ENCODE measurements around the gene GIMAP2. TPM values are rescaled to one million over a fixed set of nuclear protein-coding genes. Genes with fewer than 3 reads are reported as not detected.

GIMAP2 gene
- 0.58 and 0.83 TPM in 2 replicates for total RNA-seq

DNA sequence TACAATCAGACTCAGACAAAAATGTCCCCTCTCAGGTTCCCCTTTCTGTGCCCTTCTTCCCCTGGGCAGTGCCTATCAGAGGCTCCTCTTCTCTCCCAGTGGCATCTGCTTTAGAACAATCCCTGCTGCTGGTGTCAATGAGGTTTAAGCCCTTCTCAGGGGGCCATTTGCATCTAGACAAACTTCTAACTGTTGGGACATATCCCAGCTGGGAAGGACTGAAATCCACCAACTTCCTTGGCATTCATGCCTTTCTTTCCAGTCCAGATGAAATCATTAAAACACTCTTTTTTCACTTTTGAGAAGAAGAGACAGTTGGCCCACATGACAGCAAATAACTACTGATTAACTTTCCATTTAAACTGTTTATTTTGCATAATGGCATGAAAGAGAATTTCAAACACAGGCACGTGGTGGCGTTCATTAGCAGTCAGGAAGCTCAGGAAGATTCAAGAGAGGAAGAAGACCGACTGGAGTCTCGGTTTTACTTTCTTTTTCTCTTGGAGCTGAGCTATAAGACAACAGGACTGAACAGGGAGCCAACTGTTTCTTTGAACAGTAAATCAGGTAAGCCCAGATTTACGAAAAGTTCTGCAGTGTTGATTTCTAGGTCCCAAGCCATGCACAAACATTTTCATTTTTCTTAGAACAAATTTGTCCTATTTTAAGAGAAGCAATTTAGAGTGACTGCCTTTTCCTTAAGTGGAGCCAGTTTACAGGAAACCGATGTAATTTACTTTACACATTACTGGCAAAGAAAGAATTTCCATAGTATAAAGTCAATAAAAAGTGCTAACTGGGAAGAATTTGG, at the start of gene GIMAP2:
GIMAP2 (plus strand) TSS at position 488 of the 811 bp plus-strand sequence. CDS start 1,354 bp downstream, outside the sequence.

DNA sequence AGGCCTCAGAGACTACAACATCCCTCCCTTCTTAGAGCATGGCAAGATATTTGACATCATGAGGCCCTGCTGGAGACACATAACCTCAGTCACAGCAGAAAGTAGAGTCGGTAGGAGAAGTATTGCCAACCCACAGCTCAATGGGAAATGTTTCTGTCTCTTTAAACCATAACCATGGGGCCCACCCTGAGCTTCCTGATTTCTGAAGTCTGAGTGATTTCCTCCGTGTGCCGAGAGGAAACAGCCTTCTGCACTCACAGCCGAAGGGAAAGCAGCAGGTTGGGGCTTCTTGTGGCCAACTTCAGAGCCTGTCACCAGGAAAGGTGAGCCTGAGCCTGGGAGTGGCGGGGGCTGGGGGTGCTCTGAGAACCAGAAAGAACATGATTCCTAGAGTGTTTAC, 30.9 kb downstream of the GIMAP2 start, which contains the start of gene GIMAP1:
GIMAP1 (plus strand) TSS at position 246 of the 400 bp plus-strand sequence. CDS start 2,435 bp downstream, outside the sequence.

DNA sequence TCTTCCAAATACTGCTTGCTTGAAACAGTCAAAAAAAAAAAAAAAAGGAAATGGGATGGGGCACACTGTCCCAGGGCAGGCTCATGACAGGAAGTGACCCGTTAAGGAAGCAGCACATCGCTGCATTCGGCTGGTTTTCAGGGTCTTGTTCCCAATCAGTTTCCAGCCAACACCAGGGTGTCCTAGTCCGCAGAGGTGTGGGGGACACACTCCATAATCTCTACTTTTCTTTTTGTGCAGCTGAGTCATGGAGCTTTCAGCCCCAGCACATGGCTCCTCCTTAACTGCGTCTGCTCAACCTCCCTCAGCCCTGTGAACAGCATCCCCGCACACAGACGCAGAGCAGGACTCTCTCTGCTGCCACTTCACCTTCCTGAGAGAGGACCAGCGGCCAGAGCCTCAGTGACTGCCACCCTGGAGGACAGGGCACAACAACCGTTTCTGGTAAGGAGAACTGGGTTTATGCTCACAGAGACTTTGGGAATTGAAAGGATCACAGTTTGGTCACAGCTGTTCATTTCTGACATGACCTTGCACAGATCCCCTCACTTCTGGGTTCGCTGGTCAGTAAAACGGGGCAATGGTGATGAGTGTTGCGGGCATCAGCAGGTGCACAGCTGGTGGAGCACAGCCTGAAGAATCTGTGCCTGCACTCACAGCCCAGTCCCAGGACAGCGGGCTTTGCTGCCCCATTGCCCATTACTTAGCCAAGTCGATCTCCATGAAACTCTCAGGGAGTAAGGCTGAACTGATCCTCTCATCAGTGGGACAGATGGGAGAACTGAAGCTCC, 52.0 kb downstream of the GIMAP2 start, which contains the start of gene GIMAP5:
GIMAP5 (plus strand) TSS at position 154 of the 791 bp plus-strand sequence. CDS start 3,467 bp downstream, outside the sequence.

Other genes with a start within 250 kb of the GIMAP2 start
- 0.15 TPM in 1 of 2 replicates, not detected in the other for gene GIMAP8, start 235.1 kb upstream of the GIMAP2 start, total RNA-seq
- gene GIMAP7, start 170.8 kb upstream of the GIMAP2 start, total RNA-seq = 0.15 TPM in 1 of 2 replicates, not detected in the other
- 2.0 TPM in 1 of 2 replicates, not detected in the other for gene GIMAP4, start 118.3 kb upstream of the GIMAP2 start, total RNA-seq
- 0.15 TPM in 1 of 2 replicates, not detected in the other for gene GIMAP6, start 53.3 kb upstream of the GIMAP2 start, total RNA-seq
- not detected in 2 replicates for gene GIMAP1, start 30.9 kb downstream of the GIMAP2 start, total RNA-seq
- not detected in 2 replicates for gene GIMAP5, start 51.7 kb downstream of the GIMAP2 start, total RNA-seq
- 0.66 TPM in 1 of 2 replicates, not detected in the other for gene TMEM176B, start 114.7 kb downstream of the GIMAP2 start, total RNA-seq
- 0.33 TPM in 1 of 2 replicates, not detected in the other for gene TMEM176A, start 115.1 kb downstream of the GIMAP2 start, total RNA-seq
- not detected in 2 replicates for gene AOC1, start 166.8 kb downstream of the GIMAP2 start, total RNA-seq